C4-2B (cell line): Measurements from ENCODE around the gene ALDH7A1.
"Not testable (repeated sequence)": the region's sequence is repeated elsewhere in the genome, so short reads cannot be mapped to it uniquely, and the experiment has no call there.

Experiments used
- H3K27ac ChIP-seq: fragments of 450-650 bp; 2 replicates; pipeline ENCODE4 v1.5.1; 2017
- ZFX ChIP-seq: fragments of 450-650 bp; IDR thresholded peaks from 2 replicates; pipeline ENCODE4 v1.6.1; 2017
- TF ChIP-seq, protein P1 (sequence below): fragments of 450-650 bp; conservative IDR thresholded peaks from 2 replicates; pipeline ENCODE4 v1.5.1; 2017; ENCODE audit warnings: mild to moderate bottlenecking

Gene ALDH7A1

DNA sequence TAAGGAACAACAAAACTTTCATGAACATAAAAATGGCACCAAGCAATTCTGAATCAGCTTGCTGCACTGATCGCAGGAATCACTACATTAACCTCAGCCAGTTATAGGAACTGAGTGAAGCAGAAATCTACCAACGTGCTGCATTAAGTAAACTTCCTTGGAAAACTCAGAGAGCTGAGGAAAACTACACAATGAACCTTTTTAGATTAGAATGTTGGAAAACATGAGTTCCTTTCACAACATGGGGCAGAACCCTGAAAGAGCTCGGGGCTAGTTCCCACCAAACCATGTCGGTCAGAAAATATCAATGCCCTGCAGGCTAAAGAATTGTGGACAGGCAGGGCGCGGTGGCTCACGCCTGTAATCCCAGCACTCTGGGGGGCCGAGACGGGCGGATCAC, 19.4 kb downstream of the ALDH7A1 start:
- TF ChIP-seq, protein P1, sequence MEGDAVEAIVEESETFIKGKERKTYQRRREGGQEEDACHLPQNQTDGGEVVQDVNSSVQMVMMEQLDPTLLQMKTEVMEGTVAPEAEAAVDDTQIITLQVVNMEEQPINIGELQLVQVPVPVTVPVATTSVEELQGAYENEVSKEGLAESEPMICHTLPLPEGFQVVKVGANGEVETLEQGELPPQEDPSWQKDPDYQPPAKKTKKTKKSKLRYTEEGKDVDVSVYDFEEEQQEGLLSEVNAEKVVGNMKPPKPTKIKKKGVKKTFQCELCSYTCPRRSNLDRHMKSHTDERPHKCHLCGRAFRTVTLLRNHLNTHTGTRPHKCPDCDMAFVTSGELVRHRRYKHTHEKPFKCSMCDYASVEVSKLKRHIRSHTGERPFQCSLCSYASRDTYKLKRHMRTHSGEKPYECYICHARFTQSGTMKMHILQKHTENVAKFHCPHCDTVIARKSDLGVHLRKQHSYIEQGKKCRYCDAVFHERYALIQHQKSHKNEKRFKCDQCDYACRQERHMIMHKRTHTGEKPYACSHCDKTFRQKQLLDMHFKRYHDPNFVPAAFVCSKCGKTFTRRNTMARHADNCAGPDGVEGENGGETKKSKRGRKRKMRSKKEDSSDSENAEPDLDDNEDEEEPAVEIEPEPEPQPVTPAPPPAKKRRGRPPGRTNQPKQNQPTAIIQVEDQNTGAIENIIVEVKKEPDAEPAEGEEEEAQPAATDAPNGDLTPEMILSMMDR: no peak
- no peak for TF ChIP-seq ZFX
- H3K27ac ChIP-seq: no peak overlapping the region

DNA sequence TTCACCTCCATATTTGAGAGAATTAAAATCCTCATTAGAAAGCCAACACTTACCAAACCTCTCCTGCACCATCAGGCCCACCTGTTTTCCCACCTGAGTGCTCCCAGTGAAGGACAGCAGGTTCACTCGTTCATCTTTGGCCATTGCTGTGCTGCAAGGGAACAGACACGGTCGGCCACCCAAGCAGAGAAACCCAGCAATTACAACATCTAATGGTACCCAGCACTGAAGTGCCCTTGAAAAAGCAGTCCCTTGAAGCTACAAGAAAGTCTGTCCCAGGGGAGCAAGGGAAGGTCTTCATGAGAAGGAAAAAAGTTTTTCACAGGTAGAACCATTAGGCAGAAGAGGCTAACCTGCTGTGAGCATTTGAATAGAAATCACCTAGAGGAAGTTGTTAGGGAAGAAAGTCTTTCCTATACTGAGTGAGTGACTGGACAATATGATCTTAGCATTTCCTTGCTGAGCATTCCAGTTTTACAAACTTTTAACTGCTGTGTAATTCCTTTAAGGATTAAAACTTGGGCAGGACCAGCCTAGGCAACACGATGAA, 26.7 kb downstream of the ALDH7A1 start:
- TF ChIP-seq, protein P1: no peak
- no peak for TF ChIP-seq ZFX
- no peak overlapping the region for H3K27ac ChIP-seq

DNA sequence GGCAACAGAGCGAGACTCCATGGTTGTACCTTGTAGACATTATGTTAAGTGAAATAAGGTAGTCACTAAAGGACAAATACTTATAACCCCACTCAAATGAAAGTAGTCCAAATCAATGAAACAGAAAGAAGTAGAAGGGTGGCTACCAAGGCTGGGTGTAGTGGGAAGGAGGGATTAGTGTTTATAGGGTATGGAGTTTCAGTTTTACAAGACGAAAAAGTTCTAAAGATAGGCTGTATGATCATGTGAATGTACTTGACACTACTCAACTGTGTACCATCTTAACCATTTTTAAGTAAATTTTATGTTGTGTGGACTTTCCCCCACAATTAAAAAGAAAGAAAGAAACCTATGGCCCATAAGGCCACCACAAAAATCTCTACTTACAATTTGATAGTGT, 32.2 kb downstream of the ALDH7A1 start:
- TF ChIP-seq, protein P1: no peak
- TF ChIP-seq ZFX: no peak
- H3K27ac ChIP-seq: no peak overlapping the region

DNA sequence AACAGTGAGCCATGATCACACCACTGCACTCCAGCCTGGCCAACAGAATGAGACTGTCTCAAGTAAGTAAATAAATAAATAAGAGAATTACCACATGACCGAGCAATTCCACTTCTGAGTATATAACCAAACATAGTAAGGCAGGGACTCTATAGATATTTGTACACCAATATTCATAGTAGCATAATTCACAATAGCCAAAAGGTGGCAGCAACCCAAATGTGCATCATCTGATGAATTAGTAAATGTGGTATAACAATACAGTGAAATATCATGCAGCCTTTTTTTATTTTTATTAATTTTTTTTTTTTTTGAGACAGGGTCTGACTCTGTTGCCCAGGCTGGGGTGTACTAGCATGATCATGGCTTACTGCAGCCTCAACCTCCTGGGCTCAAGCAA, 33.1 kb downstream of the ALDH7A1 start:
- TF ChIP-seq, protein P1: no peak
- no peak for TF ChIP-seq ZFX
- H3K27ac ChIP-seq: no peak overlapping the region

DNA sequence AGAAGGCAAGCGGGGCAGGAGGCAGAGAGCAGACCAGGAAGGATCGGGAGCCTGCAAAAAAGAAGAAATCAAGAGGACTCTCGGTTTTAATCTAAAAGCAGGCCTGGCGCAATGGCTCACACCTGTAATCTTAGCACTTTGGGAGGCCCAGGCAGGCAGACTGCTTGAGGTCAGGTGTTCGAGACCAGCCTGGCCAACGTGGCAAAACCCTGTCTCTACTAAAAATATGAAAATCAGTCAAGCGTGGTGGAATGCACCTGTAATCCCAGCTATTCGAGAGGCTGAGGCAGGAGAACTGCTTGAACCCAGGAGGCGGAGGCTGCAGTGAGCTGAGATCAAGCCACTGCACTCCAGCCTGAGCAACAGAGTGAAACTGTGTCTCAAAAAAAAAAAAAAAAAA, 39.9 kb downstream of the ALDH7A1 start:
- H3K27ac ChIP-seq: not testable (repeated sequence)

DNA sequence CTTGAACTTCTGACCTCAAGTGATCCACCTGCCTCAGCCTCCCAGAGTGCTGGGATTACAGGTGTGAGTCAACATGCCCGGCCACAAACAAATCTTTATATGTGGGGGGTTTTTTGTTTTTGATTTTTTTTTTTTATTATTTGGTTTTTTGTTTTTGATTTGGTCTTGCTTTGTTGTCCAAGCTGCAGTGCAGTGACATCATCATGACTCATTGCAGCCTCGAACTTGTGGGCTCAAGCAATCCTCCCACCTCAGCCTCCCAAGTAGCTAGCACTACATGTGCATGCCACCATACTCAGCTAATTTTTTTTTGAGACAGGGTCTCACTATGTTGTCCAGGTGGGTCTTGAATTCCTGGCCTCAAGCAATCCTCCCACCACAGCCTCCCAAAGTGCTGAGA, 42.4 kb downstream of the ALDH7A1 start:
- TF ChIP-seq, protein P1: no peak
- TF ChIP-seq ZFX: no peak
- no peak overlapping the region for H3K27ac ChIP-seq

DNA sequence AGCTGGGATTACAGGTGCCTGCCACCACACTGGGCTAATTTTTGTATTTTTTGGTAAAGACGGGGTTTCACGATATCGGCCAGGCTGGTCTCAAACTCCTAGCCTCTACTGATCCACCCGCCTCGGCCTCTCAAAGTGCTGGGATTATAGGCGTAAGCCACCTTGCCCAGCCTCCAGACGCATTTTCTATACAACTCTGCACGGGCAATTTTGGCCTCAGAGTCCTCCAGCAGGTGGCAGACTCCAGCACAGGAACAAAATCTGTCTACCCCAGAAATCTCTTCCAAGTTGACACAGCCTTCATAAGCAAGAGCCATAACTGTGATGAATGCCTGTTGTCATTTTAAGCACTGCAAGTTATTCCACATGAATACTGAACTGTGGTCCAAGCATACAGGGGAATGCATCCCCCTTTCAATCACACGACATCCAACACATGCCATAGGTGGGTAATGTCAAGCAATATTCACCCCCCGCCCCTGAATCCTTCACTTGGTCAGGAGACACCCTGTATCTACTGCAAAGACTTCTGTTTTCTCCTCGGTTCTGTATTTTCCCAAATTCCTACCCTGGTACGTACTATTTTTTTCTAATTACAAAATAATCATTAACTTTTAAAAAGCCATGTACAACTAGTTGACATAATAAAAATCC, 50.8 kb downstream of the ALDH7A1 start:
- H3K27ac ChIP-seq: no peak overlapping the region

More for the DNA sequence above, 50.8 kb downstream of the ALDH7A1 start:
- no peak for TF ChIP-seq ZFX
- TF ChIP-seq, protein P1: peak; percentile 86
